Transverse colon (tissue), 4 donors: ENCODE measurements around the gene KLHDC3. TPM values are rescaled to one million over a fixed set of nuclear protein-coding genes. Genes with fewer than 3 reads are reported as not detected.

Source experiments
- DNase-seq: peaks from one replicate; pipeline ENCODE4 v3.0.0-alpha.2; 2019
- H3K27ac ChIP-seq, 4 donors: fragments of 200-600 bp; sonication (generic); 2 replicates each; pipeline ENCODE4 v1.5.1; 2016 to 2018; ENCODE audit warnings: inconsistent platforms in 4 of 4
- H3K27me3 ChIP-seq: fragments of 200-600 bp; sonication (generic); 2 replicates; pipeline ENCODE4 v1.5.1; 2017; ENCODE audit warnings: inconsistent platforms
- H3K36me3 ChIP-seq, 4 donors: fragments of 200-600 bp; sonication (generic); 2 replicates each; pipeline ENCODE4 v1.5.1; 2017 to 2019; ENCODE audit warnings: inconsistent platforms in 4 of 4
- H3K4me1 ChIP-seq, 4 donors: fragments of 200-600 bp; sonication (generic); 2 replicates each; pipeline ENCODE4 v1.5.1; 2017 to 2020; ENCODE audit warnings: inconsistent platforms in 4 of 4
- H3K4me3 ChIP-seq, 4 donors: fragments of 200-600 bp; sonication (generic); 1 replicate in 1 of 4; 2 replicates in 3 of 4; pipeline versions ENCODE4 v1.5.1 to v1.6.1; 2017 to 2019; ENCODE audit warnings: inconsistent platforms in 4 of 4
- H3K9me3 ChIP-seq, 2 donors: fragments of 200-600 bp; sonication (generic); 2 replicates each; pipeline ENCODE4 v1.5.1; 2017 to 2019; ENCODE audit warnings: inconsistent platforms in 2 of 2
- EP300 ChIP-seq: sonication (generic); formaldehyde crosslinking; IDR thresholded peaks from one replicate; pipeline ENCODE4 v1.6.1; 2017; ENCODE audit warnings: antibody characterized with exemption, low read depth
- POLR2A ChIP-seq: fragments of 450-650 bp; IDR thresholded peaks from one replicate; pipeline ENCODE4 v1.6.1; 2016; ENCODE audit warnings: antibody characterized with exemption, mild to moderate bottlenecking, moderate library complexity
- POLR2AphosphoS5 ChIP-seq, 3 donors: sonication (generic); formaldehyde crosslinking; IDR thresholded peaks; one replicate each; pipeline ENCODE4 v1.6.1; 2016; ENCODE audit warnings: antibody characterized with exemption in 3 of 3
- WGBS, 2 donors: methylation state at CpG; one replicate each; pipeline ENCODE4 v1.1.5; 2018; ENCODE audit warnings: low coverage in 1 of 2; 5-methylcytosine and 5-hydroxymethylcytosine counted together
- in situ Hi-C, 4 donors: fragments of 200-750 bp; cut with MboI; loops; one replicate each; pipeline versions ENCODE4 v1.15.0 to v1.15.1; 2017; ENCODE audit warnings: low sequenced_read_pairs in 3 of 4, low pct_ligation_motif_present in 1 of 4, low pct_unique_long_range_greater_than_20kb in 1 of 4
- intact Hi-C: fragments of 100-400 bp; cut with DNase I; formaldehyde crosslinking; loops from one replicate; pipeline ENCODE4 v1.15.1; 2023; ENCODE audit warnings: low total_unique reads
- total RNA-seq, 4 donors: library from RNA; depleted of rRNA; stranded (reverse); fragments of >200 nt; gene quantifications; one replicate each; pipeline ENCODE4 v1.1.0, GENCODE V29; 2016
- TF ChIP-seq, protein P1 (sequence below), 5 experiments: fragments of 200-600 bp in 3 of 5; fragments of 450-650 bp in 2 of 5; sonication (generic) in 3 of 5; IDR thresholded peaks; 1 replicate in 2 of 5; 2 replicates in 3 of 5; pipeline ENCODE4 v1.5.1; 2016 to 2017; ENCODE audit warnings: antibody characterized with exemption in 5 of 5, inconsistent platforms in 3 of 5, mild to moderate bottlenecking in 2 of 5, moderate library complexity in 1 of 5

KLHDC3 gene
- total RNA-seq, 4 donors from 2014 or later: 54.6 to 67.3 (median 63.2) TPM

DNA sequence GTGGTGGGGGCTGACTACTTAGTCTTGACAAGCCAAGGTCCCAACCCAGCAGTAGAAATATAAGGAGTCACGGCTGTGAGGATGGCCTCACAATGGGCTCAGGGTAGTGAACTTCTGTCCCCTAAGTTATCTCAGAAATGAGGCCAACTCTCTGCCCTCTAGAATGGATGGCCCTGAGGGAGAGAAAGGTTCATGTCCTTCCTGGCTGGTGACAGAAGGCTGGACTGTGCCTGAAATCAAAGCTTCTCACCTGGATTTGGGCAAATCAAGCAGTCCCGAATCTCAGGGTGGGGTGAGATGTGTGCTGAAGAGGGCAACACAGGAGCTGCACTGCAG lies 20.1 kb downstream of the KLHDC3 start:
- Histone ChIP-seq H3K9me3 (no peaks in the 10 kb centered on the region), H3K27me3 (no peaks in the 10 kb centered on the region), H3K4me3 (no peak overlapping the region), H3K36me3 (peaks cover 0 to 24% (median 6%) of the 10 kb centered on the region in 4 donors), H3K27ac (no peak overlapping the region), H3K4me1 (no peaks in the 10 kb centered on the region)
- WGBS, 2 donors: 87 to 100% methylated on average over 1 to 2 of the region's 2 CpGs
- TF ChIP-seq EP300: no peak
- no peak for TF ChIP-seq POLR2A
- TF ChIP-seq, protein P1, sequence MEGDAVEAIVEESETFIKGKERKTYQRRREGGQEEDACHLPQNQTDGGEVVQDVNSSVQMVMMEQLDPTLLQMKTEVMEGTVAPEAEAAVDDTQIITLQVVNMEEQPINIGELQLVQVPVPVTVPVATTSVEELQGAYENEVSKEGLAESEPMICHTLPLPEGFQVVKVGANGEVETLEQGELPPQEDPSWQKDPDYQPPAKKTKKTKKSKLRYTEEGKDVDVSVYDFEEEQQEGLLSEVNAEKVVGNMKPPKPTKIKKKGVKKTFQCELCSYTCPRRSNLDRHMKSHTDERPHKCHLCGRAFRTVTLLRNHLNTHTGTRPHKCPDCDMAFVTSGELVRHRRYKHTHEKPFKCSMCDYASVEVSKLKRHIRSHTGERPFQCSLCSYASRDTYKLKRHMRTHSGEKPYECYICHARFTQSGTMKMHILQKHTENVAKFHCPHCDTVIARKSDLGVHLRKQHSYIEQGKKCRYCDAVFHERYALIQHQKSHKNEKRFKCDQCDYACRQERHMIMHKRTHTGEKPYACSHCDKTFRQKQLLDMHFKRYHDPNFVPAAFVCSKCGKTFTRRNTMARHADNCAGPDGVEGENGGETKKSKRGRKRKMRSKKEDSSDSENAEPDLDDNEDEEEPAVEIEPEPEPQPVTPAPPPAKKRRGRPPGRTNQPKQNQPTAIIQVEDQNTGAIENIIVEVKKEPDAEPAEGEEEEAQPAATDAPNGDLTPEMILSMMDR (IDR thresholded peaks at IDR 0.05): no peak
- TF ChIP-seq POLR2AphosphoS5 (IDR thresholded peaks at IDR 0.05): no peak
- in situ Hi-C loops: no loop called here
- no peak for DNase-seq
- intact Hi-C loops: no loop called here

DNA sequence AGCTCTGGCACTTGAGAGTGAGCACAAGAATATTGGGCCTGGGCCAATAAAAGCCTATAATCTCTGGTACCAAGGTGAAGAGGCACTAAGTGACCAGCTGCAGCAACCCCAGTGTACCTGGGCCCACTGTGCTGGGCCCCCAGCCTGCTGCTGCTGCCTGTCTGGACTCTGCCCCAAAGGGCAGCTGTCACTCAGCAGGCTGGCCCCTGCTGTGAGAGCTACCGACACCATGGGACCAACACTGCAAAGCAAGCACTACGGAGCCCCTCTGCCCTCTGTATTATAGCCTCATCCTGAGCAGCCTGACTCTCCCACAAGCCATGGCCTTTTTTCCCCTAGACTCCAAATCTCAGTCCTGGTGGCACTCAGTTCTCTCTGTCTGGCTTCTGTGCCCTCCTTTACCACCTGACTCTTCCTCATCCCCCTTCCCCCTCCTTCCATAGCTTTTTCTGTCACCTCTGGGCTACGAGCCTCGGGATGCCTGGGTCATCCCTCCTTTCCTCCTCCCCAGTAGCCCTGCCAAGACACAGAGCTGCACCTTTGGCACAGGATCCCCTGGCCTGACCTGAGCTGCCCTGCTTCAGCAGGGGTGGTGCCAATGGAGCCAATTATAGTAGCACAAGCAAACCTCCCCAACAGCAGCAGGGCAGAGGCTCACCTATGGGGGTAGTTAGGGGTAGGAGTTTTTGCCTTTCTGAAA lies 21.6 kb downstream of the KLHDC3 start:
- Histone ChIP-seq H3K9me3 (no peaks in the 10 kb centered on the region), H3K27ac (no peak overlapping the region), H3K4me1 (no peaks in the 10 kb centered on the region), H3K4me3 (no peak overlapping the region), H3K27me3 (no peaks in the 10 kb centered on the region), H3K36me3 (peaks cover 0 to 13% (median 2%) of the 10 kb centered on the region in 4 donors)
- DNase-seq: no peak
- in situ Hi-C loops (no loop called here), intact Hi-C loops (no loop called here)
- 71% methylated on average over 4 of the region's 4 CpGs; no CpG with 5 or more reads in 1 of the 2 donors for WGBS, 2 donors
- TF ChIP-seq POLR2A (no peak), POLR2AphosphoS5 (IDR thresholded peaks at IDR 0.05) (no peak), EP300 (no peak)
- TF ChIP-seq, protein P1 (IDR thresholded peaks at IDR 0.05): no peak

DNA sequence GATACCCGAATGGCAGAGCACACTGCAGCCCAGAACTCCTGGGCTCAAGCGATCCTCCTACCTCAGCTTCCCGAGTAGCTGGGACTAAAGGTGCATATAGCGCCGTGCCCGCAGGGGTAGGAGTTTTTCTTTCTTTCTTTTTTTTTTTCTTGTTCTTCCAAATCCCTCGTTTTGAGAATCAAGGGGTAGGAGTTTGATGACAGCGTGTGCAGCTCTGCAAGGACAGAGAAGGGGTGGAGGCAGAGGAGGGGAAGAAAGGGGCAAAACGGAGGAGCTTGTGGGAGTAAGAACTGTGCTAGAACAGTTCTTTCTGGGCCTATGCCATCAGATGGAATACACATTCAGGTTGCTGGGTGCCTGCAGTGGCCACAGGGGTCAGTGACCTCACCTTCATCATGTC lies 22.7 kb downstream of the KLHDC3 start:
- no peak for DNase-seq
- peaks cover 0 to 13% (median 0%) of the 10 kb centered on the region in 4 donors for H3K36me3 ChIP-seq
- no peaks in the 10 kb centered on the region for H3K4me1 ChIP-seq
- H3K27ac ChIP-seq: no peak overlapping the region
- no peaks in the 10 kb centered on the region for H3K27me3 ChIP-seq
- in situ Hi-C loops (no loop called here), intact Hi-C loops (no loop called here)
- no peaks in the 10 kb centered on the region for H3K9me3 ChIP-seq
- 88 to 94% methylated on average over 8 to 9 of the region's 9 CpGs for WGBS, 2 donors
- H3K4me3 ChIP-seq: no peak overlapping the region
- TF ChIP-seq POLR2A (no peak), EP300 (no peak), POLR2AphosphoS5 (IDR thresholded peaks at IDR 0.05) (no peak)
- TF ChIP-seq, protein P1 (IDR thresholded peaks at IDR 0.05): no peak

DNA sequence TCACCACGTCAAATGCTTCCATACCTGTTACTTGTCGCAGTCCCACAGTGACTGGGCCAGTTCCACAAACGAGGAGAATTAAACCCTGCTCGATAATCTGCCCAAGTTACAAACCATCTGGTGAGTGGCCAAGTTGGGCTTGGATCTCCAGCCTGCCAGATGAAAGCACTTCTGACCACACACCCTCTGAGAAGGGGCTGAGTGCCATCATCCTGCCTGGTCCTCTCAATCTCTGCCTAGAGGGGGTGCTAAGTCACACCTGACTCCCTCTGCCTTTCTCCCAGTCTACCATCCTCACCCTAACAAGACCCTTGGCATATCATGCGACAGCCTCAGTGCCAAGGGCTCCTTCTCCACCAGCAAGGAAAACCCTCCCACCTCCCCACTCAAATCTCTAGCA lies 23.1 kb downstream of the KLHDC3 start:
- DNase-seq: no peak
- no peaks in the 10 kb centered on the region for H3K9me3 ChIP-seq
- no peaks in the 10 kb centered on the region for H3K4me1 ChIP-seq
- intact Hi-C loops: no loop called here
- in situ Hi-C loops: no loop called here
- no peak overlapping the region for H3K27ac ChIP-seq
- 81% methylated on average over 5 of the region's 5 CpGs; no CpG with 5 or more reads in 1 of the 2 donors for WGBS, 2 donors
- TF ChIP-seq, protein P1 (IDR thresholded peaks at IDR 0.05): no peak
- TF ChIP-seq POLR2A (no peak), POLR2AphosphoS5 (IDR thresholded peaks at IDR 0.05) (no peak), EP300 (no peak)
- H3K27me3 ChIP-seq: no peaks in the 10 kb centered on the region
- peaks cover 0 to 13% (median 0%) of the 10 kb centered on the region in 4 donors for H3K36me3 ChIP-seq
- H3K4me3 ChIP-seq: no peak overlapping the region
